ENCODE results near the gene TAF11L5.
"Not testable (repeated sequence)": the region's sequence is repeated elsewhere in the genome, so short reads cannot be mapped to it uniquely, and the experiment has no call there.

Gene TAF11L5

DNA sequence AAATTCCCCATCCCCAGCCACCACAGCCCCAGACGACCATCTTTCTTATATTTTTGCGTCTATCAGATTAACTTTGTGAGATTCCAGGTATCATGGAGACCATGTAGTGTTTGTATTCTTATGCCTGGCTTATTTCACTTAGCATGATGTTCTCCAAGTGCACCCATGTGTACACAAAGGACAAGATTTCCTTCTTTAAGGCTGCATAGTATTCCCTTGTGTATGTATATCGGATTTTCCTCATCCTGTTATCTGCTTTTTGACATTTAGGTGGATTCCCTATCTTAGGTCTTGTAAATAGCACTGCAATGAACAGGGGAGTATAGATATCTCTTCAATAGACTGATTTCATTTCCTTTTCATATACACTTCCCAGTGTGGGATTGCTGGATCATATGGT, 32.3 kb upstream of the TAF11L5 start:
- no peak overlapping the region for H3K4me3 ChIP-seq (ENCODE audit: control insufficient read depth, low read depth, low read length)
- no peak for DNase-seq (ENCODE audit: low read depth)
- TF ChIP-seq, protein P1, sequence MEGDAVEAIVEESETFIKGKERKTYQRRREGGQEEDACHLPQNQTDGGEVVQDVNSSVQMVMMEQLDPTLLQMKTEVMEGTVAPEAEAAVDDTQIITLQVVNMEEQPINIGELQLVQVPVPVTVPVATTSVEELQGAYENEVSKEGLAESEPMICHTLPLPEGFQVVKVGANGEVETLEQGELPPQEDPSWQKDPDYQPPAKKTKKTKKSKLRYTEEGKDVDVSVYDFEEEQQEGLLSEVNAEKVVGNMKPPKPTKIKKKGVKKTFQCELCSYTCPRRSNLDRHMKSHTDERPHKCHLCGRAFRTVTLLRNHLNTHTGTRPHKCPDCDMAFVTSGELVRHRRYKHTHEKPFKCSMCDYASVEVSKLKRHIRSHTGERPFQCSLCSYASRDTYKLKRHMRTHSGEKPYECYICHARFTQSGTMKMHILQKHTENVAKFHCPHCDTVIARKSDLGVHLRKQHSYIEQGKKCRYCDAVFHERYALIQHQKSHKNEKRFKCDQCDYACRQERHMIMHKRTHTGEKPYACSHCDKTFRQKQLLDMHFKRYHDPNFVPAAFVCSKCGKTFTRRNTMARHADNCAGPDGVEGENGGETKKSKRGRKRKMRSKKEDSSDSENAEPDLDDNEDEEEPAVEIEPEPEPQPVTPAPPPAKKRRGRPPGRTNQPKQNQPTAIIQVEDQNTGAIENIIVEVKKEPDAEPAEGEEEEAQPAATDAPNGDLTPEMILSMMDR (IDR thresholded peaks at IDR 0.05; ENCODE audit: control insufficient read depth, insufficient read depth, low read depth, low read length, missing control alignments) = no peak

DNA sequence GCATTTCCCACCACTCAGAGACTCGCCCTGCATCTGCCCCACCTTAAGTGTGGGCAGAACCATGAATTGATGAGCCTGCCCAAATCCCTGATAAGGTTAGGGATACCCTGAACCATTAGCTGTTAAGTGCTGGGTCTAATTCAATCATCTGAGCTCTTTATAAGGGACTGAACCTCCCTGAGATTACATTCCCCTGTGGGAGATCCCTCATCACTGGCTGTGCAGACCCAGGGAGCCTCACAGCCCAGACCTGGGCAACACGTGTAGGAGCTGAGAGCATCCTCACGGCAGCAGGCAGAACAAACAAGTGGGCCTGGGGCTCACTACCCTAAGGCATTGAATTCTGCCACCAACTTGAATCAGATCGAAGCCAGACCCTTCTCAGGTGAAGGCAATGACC, 27.6 kb upstream of the TAF11L5 start:
- DNase-seq (ENCODE audit: low read depth) = no peak
- TF ChIP-seq, protein P1 (IDR thresholded peaks at IDR 0.05; ENCODE audit: control insufficient read depth, insufficient read depth, low read depth, low read length, missing control alignments) = no peak
- H3K4me3 ChIP-seq (ENCODE audit: control insufficient read depth, low read depth, low read length) = no peak overlapping the region

DNA sequence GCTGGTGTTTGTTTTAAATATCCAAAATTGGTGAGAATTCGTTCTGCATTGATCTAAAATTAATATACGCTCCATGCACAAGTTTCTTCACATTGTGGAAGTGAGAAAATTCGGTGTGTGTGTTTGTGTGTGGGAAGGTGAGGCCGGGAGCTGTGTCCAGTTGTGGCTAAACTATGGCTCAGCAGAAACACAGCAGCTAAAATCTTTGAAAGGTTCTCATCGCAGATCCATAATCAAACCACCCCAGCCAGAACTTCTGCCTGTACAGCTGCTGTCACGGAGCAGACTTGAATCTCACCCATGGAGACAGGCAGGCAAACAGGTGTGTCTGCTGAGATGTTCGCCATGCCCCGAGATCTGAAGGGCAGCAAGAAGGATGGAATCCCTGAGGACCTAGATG, 27.1 kb upstream of the TAF11L5 start, which contains the start of gene TAF11L2:
Gene TAF11L2, plus strand, starts transcription at position 301 of the 400 bp plus-strand sequence.
- not testable (repeated sequence) for DNase-seq (ENCODE audit: low read depth); H3K4me3 ChIP-seq (ENCODE audit: control insufficient read depth, low read depth, low read length)

DNA sequence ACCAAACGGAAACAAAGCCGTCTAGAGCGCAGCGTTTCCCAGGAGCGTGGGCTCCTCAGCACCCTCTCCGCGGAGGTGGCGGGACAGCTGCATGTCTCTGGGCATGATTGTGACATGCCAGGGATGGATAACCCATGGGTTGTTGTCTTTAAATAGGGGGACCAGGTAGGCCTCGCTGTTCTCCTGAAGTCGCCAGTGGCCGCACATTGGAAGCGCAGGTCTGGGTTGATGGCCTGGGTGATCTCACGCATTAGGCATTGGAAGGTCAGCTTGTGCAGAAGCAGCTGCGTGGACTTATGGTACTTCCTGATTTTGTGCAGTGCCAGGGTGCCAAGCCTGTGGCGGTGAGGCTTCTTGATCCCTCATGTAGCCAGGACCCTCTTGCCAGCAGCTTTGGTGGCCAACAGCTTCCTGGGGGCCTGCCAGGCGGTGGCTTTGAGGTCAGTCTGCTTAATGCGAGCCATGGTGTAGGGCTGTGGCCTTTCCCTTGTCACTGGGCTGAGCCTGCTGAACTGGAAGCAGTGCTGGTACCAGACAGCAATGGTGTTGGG, 13.2 kb upstream of the TAF11L5 start:
- H3K4me3 ChIP-seq (ENCODE audit: control insufficient read depth, low read depth, low read length) = no peak overlapping the region
- no peak for DNase-seq (ENCODE audit: low read depth)
- TF ChIP-seq, protein P1 (IDR thresholded peaks at IDR 0.05; ENCODE audit: control insufficient read depth, insufficient read depth, low read depth, low read length, missing control alignments) = no peak

DNA sequence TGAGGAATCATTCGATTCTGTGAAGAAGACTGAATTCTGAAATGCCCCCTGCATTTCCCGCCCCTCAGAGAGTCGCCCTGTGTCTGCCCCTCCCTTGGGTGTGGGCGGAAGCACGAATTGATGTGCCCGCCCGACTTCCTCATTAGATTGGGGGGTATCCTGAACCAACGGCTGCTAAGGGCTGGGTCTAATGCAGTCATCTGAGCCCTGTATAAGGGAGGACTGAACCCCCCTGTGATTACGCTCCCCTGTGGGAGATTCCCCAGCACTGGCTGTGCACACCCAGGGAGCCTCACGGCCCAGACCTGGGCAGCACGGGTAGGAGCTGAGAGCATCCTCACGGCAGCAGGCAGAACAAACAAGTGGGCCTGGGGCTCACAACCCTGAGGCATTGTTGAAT, 7.5 kb upstream of the TAF11L5 start:
- not testable (repeated sequence) for H3K4me3 ChIP-seq (ENCODE audit: control insufficient read depth, low read depth, low read length); DNase-seq (ENCODE audit: low read depth)

DNA sequence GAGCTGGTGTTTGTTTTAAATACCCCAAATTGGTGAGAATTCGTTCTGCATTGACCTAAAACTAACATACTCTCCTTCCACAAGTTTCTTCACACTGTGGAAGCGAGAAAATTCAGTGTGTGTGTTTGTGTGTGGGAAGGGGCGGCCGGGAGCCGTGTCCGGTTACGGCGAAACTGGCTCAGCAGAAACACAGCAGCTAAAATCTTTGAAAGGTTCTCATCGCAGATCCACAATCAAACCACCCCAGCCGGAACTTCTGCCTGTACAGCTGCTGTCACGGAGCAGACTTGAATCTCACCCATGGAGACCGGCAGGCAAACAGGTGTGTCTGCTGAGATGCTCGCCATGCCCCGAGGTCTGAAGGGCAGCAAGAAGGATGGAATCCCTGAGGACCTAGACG, 7.0 kb upstream of the TAF11L5 start, which contains the start of gene TAF11L3:
Gene TAF11L3, plus strand, starts transcription at position 301 of the 400 bp plus-strand sequence.
- H3K4me3 ChIP-seq (ENCODE audit: control insufficient read depth, low read depth, low read length) = not testable (repeated sequence)

DNA sequence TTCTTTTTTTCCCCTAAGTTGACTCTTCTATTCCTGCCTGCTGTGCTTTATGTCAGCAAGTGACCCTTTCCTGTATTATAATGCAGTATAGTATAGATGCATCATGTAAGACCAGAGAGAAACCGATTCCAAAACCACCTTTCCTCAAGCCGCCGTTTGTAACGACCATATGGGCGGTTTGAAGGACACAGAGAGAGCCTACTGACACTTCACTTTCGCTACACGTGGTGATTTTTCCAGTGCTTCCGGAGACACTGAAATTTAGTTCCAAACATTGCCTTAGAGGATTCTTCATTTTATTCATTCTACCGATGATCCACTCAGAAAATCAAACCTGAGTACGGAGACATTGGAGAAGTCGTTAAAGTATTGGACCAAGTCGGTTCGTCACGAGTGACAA, 5.5 kb upstream of the TAF11L5 start:
- H3K4me3 ChIP-seq (ENCODE audit: control insufficient read depth, low read depth, low read length); DNase-seq (ENCODE audit: low read depth): not testable (repeated sequence)

More for the DNA sequence above, 7.0 kb upstream of the TAF11L5 start, which contains the start of gene TAF11L3:
- DNase-seq (ENCODE audit: low read depth) = not testable (repeated sequence)

DNA sequence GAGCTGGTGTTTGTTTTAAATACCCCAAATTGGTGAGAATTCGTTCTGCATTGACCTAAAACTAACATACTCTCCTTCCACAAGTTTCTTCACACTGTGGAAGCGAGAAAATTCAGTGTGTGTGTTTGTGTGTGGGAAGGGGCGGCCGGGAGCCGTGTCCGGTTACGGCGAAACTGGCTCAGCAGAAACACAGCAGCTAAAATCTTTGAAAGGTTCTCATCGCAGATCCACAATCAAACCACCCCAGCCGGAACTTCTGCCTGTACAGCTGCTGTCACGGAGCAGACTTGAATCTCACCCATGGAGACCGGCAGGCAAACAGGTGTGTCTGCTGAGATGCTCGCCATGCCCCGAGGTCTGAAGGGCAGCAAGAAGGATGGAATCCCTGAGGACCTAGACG, 3.5 kb upstream of the TAF11L5 start, which contains the start of gene TAF11L4:
Gene TAF11L4, plus strand, starts transcription at position 301 of the 400 bp plus-strand sequence.
- H3K4me3 ChIP-seq (ENCODE audit: control insufficient read depth, low read depth, low read length); DNase-seq (ENCODE audit: low read depth): not testable (repeated sequence)

DNA sequence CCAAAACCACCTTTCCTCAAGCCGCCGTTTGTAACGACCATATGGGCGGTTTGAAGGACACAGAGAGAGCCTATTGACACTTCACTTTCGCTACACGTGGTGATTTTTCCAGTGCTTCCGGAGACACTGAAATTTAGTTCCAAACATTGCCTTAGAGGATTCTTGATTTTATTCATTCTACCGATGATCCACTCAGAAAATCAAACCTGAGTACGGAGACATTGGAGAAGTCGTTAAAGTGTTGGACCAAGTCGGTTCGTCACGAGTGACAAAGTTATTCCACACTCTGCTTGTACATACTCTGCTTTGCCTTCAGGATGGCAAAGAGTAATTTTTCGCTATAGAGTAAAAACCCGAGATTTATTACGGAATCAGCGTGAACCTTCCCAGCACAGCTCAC, 1.5 kb downstream of the TAF11L5 start:
- not testable (repeated sequence) for DNase-seq (ENCODE audit: low read depth); H3K4me3 ChIP-seq (ENCODE audit: control insufficient read depth, low read depth, low read length)

DNA sequence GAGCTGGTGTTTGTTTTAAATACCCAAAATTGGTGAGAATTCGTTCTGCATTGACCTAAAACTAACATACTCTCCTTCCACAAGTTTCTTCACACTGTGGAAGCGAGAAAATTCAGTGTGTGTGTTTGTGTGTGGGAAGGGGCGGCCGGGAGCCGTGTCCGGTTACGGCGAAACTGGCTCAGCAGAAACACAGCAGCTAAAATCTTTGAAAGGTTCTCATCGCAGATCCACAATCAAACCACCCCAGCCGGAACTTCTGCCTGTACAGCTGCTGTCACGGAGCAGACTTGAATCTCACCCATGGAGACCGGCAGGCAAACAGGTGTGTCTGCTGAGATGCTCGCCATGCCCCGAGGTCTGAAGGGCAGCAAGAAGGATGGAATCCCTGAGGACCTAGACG, 3.3 kb downstream of the TAF11L5 start, which contains the start of gene TAF11L6:
Gene TAF11L6, plus strand, starts transcription at position 301 of the 400 bp plus-strand sequence.
- DNase-seq (ENCODE audit: low read depth); H3K4me3 ChIP-seq (ENCODE audit: control insufficient read depth, low read depth, low read length): not testable (repeated sequence)

Measured in AG09309 (cell line).